HG03439 (cell line): ENCODE data around the gene TRPC1.
"Not testable (repeated sequence)": the region's sequence is repeated elsewhere in the genome, so short reads cannot be mapped to it uniquely, and the experiment has no call there.

ENCODE experiments used
- ATAC-seq: cut with Tn5 transposase; IDR thresholded peaks from one replicate; pipeline ENCODE4 v1.9.1; 2021; ENCODE audit warnings: mild to moderate bottlenecking, moderate library complexity; ENCODE audit not compliant: unreplicated experiment

TRPC1 gene

GRCh38 chr3:142752605-142753004 lies 28.8 kb downstream of the TRPC1 start:
- ATAC-seq: not testable (repeated sequence)

- ATAC-seq: no peak
Measured at GRCh38 chr3:142754494-142754893, 30.7 kb downstream of the TRPC1 start.

- ATAC-seq: no peak
Measured at GRCh38 chr3:142768338-142768737, 44.5 kb downstream of the TRPC1 start.

GRCh38 chr3:142777927-142778326 lies 54.1 kb downstream of the TRPC1 start:
- ATAC-seq: no peak

GRCh38 chr3:142778541-142778940 lies 54.7 kb downstream of the TRPC1 start:
- ATAC-seq: no peak

GRCh38 chr3:142779591-142779990 lies 55.8 kb downstream of the TRPC1 start:
- no peak for ATAC-seq

GRCh38 chr3:142782616-142783015 lies 58.8 kb downstream of the TRPC1 start:
- no peak for ATAC-seq

GRCh38 chr3:142784228-142784627 lies 60.4 kb downstream of the TRPC1 start:
- no peak for ATAC-seq

GRCh38 chr3:142785996-142786395 lies 62.2 kb downstream of the TRPC1 start:
- ATAC-seq: no peak

GRCh38 chr3:142787719-142788118 lies 63.9 kb downstream of the TRPC1 start:
- ATAC-seq: no peak

GRCh38 chr3:142794508-142794907 lies 70.7 kb downstream of the TRPC1 start:
- no peak for ATAC-seq

GRCh38 chr3:142795332-142795731 lies 71.5 kb downstream of the TRPC1 start:
- ATAC-seq: no peak

GRCh38 chr3:142796823-142797222 lies 73.0 kb downstream of the TRPC1 start:
- ATAC-seq: no peak

- ATAC-seq: no peak
Measured at GRCh38 chr3:142801746-142802145, 77.9 kb downstream of the TRPC1 start.

GRCh38 chr3:142802891-142803290 lies 79.1 kb downstream of the TRPC1 start:
- ATAC-seq: no peak

- ATAC-seq: no peak
Measured at GRCh38 chr3:142808103-142808917, 84.5 kb downstream of the TRPC1 start.

- no peak for ATAC-seq
Measured at GRCh38 chr3:142809259-142809658, 85.4 kb downstream of the TRPC1 start.

GRCh38 chr3:142815803-142816202 lies 92.0 kb downstream of the TRPC1 start:
- ATAC-seq: no peak

GRCh38 chr3:142817356-142817755 lies 93.5 kb downstream of the TRPC1 start:
- no peak for ATAC-seq

- no peak for ATAC-seq
Measured at GRCh38 chr3:142817897-142818296, 94.1 kb downstream of the TRPC1 start.

GRCh38 chr3:142818651-142819050 lies 94.8 kb downstream of the TRPC1 start:
- ATAC-seq: no peak

- ATAC-seq: no peak
Measured at GRCh38 chr3:142819179-142819578, 95.3 kb downstream of the TRPC1 start.
